NCI-H510A (cell line): ENCODE measurements around the gene STEEP1.

ENCODE experiments used
- DNase-seq: peaks from one replicate; lab custom pipeline; 2025; lab: John Stamatoyannopoulos, UW

STEEP1 gene

GRCh38 chrX:119488749-119489148 lies 76.5 kb downstream of the STEEP1 start:
- DNase-seq: no peak
